ENCODE data around the gene ASCL2.
"Not testable (repeated sequence)": the region's sequence is repeated elsewhere in the genome, so short reads cannot be mapped to it uniquely, and the experiment has no call there.

The ASCL2 gene

DNA sequence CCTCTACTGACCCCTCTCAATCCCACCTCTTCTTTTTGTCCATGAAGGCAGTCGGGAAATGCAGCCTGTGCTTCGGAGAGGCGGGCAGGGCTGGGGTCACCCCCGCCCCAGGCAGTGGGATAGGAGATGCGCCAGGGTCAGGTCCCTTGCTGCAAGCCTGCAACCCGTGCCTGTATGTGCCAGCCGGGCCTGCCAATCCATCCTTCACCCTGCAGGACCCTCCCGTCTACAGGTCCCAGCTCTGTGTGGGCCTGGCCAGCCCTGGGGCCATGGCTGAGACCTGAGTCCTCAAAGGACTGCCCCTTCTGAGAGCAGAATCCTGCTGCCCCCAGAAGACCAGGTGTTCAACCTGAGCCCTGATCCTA is 10.9 kb downstream of the ASCL2 start:
- peak; percentile 7 for DNase-seq (ENCODE audit: low spot score)

DNA sequence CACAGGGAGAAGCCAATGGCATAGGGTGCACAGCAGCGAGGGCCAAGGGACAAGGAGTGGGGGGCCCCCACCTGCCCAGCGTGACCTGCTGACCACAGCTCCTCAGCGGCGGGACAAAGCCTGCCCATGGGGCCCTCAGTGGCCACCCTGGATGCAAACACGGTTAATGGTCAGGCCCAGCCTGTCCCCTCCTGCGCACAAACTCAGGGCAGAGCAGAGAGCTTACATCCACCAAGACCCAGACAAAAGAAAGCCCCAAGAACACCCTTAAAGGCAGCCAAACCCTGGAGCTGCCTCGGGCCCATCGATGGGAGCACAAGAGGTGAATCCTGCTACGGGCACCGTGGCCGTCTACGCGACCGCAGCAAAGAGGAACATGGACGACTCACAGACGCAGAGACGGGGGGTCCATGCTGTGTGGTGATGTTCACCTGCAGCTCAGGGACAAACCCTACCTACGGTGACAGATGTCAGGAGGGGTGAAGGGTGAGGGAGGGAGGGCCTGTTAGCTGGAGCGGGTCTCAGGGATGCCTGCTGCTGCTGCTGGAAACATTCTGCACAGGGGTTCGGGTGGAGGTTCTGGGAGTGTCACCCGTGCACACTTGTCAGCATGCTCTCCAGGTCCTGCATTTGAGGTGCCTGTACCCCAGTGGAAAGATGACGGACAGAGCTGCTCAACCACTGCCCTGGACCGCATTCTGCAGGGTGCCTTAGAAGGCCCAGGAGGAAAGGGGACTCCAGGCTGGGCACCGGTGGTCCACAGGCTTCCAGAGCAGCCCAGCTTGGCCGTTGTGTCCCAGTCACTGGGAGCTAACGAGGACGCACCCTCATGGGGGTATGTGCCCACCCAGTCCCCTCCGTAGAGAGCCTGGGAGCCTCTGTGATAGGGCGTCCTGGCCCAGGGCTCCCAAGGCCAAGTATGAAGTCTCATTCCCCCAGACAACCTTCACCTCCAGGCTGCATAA is 11.6 kb downstream of the ASCL2 start:
- DNase-seq (ENCODE audit: low spot score) = peak; percentile 10

DNA sequence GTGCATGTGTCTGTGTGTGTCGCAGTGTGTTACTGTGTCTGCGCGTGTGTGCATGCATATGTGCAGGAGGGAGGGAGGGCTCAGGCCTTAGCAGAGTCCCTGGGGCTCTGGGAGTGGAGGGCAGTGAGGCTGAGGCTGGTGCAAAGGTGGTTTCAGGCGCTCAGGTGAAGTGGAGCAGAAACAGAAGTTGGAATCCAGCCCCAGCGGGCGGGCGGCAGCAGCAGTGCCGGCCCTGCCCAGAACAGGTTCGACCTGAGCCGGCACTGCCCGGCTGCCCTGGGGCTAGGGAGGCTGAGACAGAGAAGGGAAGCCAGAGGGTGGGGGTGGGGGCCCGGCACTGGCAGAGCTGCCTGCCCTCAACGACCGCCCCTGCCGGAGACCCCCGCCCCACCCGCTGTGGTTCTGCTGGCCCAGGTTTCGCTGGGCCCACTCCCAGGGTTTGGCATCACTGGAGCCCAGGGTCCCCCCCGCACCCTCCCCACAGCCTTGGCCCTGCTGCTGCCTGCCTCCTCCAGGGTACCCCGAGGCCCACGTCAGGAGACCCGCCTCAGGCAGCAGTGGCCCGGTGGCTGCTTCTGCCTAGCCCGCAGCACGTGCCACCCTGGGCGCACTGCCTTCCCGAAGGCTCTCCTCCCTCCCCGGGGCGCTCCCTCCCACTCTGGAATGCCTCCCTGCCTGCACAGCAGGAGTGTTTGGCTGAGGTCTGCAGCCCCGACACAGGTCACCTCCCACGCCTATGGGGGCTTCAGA is 13.3 kb downstream of the ASCL2 start:
- peak; percentile 2 for DNase-seq (ENCODE audit: low spot score)

DNA sequence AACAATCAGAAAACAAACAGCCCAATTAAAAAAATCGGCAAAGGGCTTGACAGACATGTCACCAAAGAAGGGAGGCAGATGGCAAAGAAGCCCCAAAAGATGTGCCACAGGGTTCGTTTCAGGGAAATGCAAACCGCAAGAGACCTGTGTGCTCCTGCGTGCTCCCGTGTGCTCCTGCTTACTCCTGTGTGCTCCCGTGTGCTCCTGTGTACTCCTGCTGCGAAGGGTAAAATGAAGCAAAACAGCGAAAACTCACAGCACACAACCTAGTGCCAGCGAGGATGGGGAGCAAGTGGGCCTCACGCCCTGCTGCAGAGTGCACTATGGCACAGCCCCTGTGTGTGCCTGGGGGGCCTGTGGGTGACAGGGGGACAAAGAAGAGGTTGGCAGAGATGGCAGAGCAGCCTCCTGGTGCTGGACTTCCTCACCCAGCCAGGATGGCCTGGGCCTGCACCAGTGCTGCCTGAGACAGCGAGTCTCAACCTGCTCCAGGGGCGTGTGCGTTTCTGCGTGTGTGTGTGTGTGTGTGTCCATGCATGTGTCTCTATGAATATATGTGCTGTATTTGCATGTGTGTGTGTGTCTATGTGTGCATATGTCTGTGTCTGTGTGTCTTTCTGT is 14.0 kb downstream of the ASCL2 start:
- peak; percentile 1 for DNase-seq (ENCODE audit: low spot score)

DNA sequence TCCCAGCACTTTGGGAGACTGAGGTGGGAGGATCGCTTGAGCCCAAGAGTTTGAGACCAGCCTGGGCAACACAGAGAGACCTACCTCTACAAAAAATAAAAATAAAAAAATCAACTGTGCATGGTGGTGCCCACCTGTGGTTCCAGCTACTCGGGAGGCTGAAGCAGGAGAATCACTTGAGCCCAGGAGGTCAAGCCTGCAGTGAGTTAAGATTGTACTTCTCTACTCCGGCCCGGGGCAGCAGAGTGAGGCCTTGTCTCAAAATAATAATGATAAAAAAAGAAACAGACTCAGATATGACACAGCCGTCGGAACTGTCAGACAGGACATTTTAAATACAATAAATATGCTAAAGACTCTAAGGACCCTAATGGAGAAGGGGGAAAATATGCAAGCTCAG is 18.4 kb downstream of the ASCL2 start:
- no peak for DNase-seq (ENCODE audit: low spot score)

DNA sequence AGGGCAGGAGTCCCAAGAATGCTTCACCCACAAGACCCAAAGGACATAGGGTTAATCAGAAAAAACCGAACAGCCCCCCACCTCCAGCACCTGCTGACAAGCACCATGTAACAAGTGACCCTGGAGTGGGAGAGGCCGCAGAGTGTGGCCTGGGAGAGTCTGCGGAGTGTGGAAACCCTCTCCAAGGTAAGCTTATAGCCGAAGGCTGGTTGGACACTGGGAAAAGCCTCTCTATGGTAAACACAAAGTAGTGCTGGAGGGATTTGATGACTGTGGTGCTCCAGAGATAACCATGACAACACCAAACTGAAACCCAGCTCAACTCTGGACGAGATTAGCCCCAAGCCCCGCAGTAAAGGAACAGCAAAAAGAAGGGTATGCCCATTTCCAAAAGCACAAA is 19.2 kb downstream of the ASCL2 start:
- no peak for DNase-seq (ENCODE audit: low spot score)

DNA sequence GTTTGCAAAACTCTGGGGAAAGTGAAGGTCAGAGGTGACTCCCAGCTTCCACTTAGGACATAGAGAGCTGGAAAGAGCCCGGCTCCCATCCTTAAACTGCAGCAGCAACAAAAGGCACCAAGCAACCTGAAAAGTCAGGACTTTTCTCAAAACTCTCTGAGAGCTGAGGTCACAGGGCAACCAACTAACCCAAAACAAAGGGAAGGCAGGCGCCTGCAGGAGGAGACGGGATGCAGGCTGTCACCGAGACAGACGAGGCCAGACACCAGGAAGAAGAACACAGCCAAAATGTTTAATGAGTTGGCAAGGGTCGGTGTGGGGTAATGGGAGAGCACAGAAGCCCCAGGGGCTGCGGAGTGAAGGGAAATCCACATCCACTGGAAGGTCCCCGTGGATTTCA is 19.9 kb downstream of the ASCL2 start:
- no peak for DNase-seq (ENCODE audit: low spot score)

DNA sequence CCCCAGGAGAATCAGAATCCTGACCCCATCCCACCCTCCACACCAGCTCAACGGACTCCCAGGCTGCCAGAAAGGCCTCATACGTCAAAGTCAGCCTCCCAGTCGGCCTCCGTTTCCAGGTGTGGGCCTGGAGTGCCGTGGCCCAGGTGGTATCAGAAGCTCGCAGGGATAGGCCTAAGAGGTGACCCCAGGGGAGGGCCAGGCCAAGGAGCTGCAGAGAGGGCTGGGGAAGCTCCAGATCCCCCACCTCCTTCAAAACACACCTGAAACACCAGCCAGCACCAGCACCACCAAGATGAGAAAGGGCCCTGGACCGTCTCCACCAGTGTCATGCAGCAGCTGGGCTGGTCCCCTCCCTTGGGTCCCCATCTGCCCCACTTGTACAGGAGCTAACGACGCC is 20.3 kb downstream of the ASCL2 start:
- DNase-seq (ENCODE audit: low spot score) = no peak

DNA sequence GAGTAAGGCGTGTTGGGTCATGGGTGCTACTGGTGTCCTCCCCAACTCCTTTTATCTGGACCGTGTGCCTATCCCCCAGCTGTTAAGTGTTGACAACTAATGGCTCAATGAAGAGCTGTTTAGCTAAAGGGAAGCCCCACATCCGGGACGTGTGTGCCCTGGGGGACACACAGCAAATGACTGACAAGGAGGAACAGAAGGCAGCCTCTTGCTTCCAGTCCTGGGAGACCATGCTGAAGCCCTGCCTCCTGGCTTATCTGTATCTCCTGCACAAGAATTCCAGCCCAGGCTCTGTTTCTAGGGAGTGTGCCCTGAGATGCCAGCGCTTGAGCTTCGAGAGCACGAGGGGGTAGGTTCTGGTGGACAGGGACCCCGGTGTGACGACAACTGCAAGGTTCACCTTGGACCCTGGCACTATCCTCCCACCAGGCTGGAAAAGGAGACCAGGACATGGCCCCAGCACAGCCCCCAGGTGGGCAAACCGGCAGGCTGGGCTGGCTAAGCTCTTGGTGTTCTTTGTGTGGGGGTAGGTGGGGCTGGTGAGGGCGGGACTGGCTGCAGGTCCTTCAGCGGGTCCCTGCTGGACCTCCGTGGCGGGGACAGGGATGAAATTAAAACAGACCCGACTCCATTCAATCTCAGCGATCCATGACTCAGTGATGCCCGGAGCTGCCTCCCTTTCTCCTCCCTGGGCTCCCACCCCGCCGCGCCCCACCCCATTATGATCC is 21.0 kb downstream of the ASCL2 start:
- DNase-seq (ENCODE audit: low spot score) = no peak

DNA sequence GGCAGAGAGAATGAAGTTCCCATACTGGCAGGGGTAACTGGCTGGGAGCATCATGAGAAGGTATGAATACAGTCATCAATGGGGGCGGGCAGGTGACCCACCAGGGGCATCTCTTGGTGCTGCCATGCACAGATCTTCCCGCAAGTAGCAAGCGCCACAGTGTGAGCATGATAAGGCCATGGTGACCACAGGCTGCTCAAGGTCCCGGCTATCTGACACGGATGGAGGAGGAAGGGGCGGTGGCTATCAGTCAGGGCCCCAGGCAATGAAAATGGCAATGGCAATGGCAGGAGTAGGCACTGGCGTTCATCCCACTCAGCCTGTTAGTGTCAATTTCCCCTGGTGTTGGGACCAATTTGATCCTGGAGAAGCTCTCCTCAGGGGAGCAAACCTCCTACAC is 21.6 kb downstream of the ASCL2 start:
- DNase-seq (ENCODE audit: low spot score) = no peak

DNA sequence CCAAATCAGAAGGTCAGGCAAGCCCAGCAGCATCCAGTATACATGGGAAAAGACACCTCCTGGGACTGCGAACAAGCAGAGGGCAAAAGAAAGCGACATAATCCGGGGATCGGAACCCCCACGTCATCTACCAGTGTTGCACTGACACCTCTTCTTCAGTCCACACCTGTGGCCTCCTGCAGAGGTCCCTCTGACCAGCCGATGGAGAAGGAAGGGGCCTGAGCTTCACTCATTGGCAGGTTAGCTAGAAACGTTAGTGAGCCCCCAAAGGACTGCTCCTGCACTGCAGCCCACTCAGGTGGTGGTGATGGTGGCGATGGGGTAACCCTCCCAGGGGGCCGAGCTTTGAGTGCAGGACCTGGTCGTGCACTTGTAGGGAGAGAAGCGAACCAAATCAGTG is 22.1 kb downstream of the ASCL2 start:
- DNase-seq (ENCODE audit: low spot score) = no peak

DNA sequence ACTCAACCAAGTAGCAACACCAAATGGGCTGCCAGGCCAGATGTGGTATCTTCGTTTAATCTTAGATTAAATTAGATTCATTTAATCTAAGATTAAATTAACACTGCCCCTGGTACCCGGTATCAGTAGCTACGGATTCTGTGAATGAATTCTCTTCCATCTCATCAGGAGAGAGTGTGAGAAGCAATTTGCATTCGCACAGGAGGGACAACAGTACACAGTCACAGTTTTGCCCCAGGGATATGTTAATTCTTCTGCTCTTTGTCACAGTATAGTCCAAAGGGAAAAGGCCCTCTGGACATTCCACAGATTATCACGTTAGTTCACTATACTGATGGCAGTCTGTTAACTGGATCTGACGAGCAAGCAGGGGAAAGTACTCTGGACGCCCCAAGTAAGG is 22.9 kb downstream of the ASCL2 start:
- no peak for DNase-seq (ENCODE audit: low spot score)

DNA sequence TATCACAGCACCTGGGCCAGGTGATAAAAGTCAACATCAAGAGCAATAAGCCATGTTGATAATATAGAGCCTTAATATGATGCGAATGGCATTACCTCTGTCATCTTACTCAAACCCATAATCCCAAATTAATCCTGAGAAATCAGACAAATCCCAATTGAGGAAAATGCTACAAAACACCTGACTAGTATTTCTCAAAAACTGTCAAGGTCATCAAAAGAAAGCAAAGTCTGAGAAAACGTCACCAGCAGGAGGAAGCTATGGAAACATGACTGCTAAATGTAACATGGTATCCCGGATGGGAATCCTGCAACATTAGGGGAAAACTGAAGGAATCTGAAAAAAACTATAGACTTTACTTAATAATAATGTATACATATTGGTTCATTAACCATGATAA is 29.6 kb downstream of the ASCL2 start:
- no peak for DNase-seq (ENCODE audit: low spot score)

DNA sequence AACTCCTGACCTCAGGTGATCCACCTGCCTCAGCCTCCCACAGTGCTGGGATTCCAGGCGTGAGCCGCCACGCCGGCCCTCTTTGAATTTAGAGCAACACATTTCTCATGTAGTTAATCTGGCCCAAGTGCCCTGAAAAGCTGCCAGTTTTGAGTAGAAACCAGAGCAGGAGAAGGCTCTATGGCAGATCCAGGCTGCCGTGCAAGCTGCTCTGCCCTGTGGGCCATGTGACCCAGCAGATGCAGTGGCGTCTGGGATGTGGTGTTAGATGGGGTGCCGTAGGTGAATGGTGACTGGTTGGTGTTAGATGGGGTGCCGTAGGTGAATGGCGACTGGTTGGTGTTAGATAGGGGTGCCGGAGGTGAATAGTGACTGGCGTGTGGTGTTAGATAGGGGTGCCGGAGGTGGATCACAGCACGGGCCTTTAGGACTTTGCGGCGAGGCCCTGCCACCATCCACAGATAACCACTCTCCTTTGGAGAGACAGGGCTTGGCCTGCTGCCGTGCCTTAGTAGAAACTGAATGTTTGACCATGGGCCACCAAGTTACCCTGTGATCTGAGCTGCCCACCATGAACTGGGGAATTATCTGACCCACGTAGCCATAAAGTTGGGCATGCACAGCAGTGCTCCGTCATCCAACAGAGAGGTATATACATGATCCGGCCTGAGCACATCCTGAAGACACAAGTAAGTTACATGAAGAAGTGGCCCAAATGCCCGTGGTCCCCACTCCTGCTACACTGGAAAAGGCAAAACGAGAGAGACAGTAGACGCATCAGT is 32.7 kb downstream of the ASCL2 start:
- no peak for DNase-seq (ENCODE audit: low spot score)

DNA sequence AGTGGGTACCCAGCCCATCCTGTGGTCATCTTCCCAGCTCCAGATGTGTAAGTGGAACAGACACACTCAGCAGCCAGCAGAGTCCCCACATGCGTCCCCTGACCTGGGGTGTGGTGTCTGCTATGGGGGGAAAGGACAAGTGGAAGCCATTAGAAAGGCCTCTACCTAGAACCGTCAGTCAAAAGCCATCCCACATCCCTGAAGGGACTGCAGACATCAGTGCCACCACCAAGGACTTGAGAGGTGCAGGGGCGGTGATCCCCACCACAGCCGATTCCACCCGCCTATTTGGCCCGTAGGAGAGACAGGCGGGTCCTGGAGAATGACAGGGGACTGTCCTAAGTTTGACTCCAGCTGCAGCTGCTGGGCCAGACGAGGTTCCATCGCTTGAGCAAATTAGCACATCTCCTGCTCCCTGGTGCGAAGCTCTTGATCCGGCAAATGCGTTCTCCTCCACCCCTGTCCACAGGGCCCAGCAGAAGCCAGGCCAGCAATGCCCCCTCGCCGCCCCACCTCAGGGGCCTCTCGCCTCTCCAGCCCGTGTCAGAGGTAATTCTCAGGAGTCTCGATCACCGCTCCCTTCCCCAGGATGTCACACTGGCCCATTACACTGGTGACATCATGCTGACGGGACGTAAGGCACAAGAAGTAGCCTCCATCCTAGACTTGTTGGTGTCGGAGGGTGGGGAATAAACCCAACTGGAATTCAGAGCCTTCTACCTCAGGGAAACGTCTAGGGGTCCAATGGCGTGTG is 33.8 kb downstream of the ASCL2 start:
- not testable (repeated sequence) for DNase-seq (ENCODE audit: low spot score)

DNA sequence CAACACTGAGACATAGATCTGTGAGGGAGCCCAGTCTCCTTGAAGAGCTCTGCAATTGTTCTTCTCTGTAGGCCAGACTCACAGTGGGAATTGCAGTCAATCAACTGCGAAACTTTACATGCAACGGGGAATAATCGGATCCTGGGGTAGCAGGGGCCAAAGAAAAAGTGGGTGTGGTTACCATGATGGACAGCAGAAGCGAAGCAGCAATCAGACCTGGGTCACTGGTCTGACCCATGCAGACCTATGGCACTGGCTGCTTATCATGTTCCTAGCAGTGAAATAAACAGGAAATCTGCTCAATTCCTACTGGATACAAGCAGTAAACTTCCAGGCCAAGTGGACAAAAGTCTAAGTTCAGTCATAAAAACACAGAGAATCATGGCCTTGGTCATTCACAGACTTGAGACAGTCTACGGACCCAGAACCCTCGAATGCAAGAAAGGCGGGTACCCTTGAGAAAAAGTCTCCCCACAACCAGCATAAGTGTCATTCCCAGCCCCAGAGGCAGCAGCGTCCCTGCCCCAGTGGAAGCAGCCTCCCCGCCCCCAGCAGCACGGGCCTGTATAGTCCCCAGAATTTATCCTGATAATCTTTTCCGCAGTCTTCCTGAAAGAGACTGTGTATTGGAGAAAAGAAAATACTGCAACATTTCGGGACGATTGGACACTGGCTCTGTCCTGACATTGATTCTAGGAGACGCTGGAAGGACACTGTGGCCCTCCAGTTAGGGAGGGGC is 34.6 kb downstream of the ASCL2 start:
- DNase-seq (ENCODE audit: low spot score) = no peak

DNA sequence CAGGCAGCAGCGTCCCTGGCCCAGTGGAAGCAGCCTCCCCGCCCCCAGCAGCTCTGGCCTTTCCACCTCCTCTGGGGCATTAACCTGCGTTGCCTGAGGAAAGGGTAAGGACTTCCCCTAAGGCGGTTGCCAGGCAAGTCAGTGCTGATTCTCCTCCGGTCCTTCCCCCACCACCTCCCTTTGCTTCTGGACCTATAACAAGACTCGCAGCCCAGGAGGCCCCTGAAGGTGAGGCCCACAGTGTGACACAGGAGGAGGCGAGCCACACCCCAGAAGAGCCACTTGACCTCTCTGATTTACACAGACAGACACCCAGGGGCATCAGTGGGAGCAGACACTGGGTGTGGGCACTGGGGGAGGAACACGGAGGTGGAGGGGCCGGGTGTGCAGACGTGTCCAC is 35.4 kb downstream of the ASCL2 start:
- DNase-seq (ENCODE audit: low spot score) = no peak

DNA sequence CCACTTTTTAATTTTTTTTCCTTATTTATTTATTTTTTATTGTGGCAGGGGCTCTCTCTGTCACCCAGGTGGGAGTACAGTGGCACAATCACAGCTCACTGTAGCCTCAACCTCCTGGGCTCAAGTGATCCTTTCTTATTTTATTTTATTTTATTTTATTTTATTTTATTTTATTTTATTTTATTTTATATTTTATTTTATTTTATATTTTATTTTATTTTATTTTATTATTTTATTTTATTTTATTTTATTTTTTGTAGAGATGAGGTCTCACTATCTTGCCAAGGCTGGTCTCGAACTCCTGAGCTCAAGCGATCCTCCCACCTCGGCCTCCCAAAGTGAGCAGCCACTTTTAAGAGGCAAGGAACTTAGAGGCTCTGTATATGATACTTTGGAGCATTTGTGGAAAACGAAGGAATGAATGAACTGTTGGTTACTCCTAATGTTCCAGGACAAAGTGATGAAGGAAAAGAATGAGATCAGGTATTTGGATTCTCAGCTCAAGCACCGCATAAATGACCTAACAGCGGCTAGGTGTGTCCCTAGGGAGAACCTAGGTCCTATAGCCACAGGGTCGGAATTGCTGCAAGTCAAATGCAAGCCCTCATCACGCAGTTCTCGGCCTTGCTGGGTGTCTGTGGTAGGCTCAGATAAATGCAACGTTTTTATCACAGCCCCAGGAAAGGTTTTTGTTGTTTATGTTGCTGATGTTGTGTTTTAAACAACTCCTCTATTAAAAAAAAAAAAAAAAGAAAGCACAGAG is 36.5 kb downstream of the ASCL2 start:
- no peak for DNase-seq (ENCODE audit: low spot score)

DNA sequence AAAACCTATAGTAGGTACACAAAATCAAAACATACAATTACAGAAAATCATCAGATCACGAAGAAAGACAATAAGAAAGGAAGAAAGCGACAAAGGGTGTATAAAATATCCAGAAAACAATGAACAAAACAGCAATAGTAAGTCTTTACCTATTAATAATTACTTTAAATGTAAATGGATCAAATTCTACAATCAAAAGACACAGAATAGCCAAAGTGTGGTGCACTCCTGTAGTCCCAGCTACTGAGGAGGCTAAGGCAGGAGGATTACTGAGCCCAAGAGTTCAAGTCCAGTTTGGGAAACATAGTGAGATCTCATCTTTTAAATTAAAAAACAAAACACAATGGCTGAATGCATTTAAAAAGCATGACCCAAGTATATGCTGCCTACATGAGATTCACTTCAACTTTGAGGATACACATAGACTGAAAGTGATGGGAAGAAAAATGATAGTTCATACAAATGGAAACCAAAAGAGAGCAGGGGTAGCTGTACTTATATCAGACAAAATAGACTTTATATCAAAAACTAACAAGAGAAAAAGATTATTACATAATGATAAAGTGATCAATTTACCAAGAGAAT is 40.6 kb downstream of the ASCL2 start:
- no peak for DNase-seq (ENCODE audit: low spot score)
